Kidney capillary endothelial cell (primary cell): ENCODE measurements around the gene CD74.

Source experiments
- DNase-seq: peaks from one replicate; pipeline ENCODE4 v3.0.0-alpha.2; 2018; ENCODE audit warnings: low spot score

CD74 gene

DNA sequence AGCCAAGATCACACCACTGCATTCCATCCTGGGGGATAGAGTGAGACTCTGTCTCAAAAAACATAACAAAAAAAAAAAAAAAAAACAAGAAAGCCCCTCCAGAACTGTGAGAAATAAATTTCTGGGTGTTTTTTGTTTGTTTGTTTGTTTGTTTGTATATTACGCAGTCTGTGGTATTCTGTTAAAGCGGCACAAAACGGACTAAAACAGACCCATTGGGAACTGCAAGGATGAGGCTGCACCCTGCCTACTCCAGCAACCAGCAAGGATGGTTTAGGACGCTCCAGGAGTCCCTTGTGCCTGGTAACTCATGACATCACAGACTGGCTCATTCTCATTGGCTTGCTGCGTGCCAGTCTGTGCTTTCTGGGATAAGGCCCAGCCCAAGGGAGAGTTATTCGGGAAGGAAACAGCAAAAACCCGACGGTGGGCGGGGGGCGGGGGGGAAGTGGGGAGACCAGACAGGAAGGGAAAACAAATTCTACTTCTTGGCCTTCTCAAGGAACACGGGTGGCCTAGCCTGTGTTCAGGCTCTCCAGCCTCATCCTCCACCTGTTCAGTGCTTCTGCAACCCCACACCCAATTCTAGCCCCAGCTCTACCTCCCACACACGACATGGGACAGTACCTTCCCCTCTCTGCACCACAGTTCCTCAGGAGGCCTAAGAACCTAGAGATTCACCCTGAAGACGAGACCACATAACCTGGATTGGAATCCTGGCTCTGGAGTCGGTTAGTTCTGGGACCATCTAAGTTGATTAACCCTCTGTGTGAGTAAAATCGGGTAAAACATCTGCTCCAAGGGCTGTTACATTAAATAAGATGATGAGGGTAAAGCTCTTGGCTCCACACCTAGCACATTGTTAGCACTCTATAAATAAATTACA is 2.8 kb downstream of the CD74 start:
- peak; percentile 79 for DNase-seq

DNA sequence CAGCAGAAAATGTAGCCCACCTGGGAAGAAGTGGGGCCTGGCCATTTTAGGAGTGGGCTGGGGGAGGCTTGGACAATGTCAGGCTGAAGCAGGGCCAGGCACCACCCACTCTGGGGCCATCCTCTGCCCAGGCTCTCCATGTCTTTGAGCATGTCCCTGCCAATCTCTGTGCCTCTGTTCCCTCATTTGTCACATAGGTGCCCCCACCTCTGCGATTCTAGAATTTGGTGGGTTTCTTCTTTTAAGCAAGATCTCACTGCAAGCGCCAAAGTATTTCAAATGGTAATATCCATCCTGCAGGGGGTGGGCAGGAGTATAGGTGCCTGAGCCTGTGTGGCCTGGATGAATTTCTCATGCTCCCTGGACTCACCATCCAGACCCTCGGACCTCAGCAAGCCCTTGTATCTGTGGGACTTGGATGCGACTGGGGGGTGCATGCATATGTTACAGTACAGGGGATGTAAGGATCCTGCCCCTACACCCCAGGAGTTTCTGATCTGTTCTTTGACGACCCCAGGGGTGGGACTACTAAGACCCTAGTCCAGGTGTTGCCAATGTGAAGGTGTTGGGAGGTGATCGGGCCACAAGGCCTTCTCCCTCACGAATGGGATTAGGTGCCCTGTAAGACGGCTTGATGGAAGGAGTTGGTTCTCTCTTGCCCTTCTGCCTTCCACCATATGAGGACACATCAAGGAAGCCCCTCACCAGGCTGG is 4.3 kb downstream of the CD74 start:
- DNase-seq: no peak

DNA sequence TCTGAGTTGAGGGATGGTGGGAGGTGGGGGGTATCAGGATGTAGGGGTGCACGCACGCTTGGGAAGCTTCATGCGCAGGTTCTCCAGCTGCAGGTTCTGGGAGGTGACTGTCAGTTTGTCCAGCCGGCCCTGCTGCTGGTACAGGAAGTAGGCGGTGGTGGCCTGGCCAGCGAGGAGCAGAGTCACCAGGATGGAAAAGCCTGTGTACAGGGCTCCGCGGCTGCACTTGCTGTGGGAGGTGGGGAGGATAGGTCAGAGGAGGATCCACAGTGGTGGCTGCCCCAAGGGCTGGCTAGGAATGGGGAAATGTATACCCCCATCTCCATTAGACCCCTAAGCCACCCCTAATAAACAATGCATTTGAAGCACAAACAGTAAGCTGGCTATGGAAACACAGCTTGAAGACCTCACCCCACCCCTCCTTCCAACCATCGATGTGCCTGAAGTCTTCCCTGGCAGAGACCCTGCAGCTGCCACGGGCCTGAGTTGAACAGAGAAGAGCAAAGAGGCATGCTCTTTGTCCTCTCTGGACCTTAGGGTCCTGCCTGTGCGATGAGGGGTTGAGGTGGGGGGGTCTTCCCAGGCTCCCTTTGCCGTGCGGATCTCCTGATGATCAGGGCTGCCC is 5.5 kb downstream of the CD74 start:
- DNase-seq: no peak

DNA sequence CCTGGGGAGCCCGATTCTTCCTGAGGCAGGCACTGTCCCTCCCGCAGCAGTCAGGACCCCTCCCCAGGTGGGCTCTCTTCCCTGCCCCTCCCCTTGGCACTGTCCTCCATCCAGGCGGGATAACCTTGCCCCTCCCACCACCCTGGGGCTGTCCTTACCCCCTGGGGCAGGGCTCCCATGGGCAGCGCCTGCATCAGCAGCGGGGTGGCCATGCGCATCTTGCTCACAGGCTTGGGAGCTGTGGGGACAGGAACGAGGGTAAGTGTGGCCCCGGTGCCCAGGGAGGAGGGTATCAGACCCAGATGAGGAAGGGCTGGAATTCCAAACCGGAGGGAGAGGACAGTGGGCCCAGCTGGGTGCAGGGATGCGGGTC is 6.0 kb downstream of the CD74 start:
- no peak for DNase-seq

DNA sequence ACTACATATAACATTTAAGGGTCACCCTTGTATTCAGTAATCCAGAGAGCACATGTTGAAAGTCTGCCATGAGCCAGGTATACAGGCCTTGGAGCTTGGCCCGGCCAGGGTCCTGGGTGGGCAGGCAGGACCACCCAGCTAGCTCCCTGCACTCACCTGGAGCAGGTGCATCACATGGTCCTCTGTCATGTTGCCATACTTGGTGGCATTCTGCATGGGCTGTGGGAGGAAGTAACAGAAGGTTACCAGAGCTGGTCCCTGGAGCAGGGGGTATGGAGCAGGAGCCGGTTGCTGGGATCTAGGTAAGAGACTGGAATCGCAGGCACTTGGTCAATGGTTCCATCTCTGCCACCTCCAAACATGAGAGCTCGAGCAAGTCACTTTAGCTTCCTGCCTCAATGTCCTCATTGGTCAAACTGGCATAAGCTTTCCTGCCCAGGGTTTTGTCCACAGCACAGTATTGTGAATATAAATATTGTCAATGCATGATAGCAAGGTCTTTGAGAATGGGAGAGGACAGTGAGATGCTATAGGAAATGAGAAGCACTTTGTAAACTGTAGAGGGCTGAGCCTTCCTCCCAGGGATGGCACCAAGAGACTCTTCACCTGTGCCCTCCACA is 6.5 kb downstream of the CD74 start:
- no peak for DNase-seq

DNA sequence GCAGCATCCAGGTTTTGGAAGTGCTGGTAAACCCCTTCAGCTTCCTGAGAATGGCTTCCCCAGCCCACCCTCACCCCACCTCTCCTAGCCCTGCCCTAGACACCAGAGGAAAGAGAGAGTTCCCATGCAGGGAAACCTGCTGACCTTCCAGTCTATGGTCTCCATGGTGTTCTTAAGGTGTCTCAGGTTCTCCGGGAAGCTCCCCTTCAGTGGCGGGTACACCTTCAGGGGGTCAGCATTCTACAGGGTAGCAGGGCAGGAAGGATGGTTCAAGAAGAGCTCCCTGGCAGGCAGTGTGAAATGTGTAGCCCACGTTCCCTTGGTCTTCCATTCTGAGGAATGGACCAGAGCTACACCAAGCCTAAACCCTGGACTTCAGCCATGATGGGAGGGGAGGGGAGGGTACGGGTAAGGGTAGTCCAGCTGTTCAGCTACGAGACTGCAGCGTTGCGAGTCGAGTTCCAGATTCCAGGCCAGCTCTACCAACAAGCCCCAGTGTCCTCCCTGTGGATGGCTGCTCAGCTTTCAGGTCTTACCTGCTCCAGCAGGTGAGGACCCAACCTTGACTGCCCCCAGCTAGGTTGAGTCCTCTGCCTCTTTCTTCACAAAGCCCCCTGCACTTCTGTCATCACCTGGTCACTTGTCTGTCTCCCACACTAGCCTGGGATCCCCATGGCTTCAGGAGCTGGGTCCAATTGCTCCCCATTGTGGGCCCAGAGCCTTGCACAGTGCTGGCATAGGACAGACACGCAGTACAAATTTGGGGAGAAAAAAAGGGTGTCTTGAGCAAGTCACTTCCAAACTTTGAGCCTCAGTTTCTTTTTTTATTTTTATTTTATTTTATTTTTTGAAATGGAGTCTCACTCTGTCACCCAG is 7.5 kb downstream of the CD74 start:
- DNase-seq: no peak

DNA sequence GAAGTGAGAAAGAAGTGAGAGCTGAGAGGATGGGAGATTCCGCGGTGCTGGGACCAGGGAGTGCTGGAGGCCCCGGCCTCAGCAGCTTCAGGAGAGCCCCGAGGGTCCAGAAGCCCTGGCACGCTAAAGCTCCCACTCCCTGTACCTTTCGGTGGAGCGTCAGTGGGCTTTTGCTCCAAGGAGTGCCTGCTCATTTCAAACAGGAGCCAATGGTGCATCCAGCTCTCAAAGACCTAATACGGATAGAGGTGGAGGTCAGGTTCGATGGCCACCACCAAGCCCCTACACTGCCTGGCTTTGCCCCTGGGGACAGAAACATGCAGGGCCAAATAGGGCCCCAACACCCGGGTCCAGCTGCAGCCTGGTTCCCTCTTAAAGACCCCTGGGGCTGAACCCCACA is 8.2 kb downstream of the CD74 start:
- no peak for DNase-seq

DNA sequence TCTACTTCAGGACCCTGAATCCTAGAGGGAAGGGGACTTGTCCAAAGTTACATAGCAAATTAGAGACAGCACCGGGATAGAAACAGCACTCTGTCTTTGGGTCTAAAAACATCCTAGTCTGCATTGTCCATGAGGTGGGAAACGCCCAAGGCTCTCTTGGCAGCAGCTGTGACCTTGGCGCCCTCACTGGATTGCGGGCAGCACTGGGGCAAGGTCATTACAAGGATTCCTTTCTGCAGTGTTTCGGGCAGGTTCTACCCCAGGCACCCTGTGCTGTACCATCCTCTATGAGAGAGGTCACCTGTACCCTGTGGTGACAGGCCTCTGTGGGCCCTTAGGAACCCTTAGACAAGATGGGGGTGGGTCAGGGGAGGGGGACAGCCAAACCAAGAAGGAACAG is 8.6 kb downstream of the CD74 start:
- DNase-seq: no peak

DNA sequence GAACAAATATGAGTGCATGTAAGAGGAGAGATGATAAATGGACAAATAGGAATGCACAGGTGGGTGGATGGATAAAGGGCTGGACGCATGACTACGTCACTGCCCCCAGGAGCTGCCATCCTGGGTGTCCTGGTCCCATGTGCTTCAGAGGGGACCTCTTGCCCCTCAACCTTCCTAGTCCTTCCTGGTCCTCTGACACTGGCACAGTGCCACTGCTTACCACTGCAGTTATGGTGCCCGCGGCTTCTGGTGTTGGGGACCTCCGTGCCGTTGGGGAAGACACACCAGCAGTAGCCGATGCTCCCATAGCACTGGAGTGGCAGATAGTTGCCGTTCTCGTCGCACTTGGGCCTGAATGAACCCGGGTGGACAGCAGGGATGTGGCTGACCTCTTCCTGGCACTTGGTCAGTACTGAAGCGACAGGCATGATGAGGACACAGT is 9.8 kb downstream of the CD74 start:
- DNase-seq: no peak

DNA sequence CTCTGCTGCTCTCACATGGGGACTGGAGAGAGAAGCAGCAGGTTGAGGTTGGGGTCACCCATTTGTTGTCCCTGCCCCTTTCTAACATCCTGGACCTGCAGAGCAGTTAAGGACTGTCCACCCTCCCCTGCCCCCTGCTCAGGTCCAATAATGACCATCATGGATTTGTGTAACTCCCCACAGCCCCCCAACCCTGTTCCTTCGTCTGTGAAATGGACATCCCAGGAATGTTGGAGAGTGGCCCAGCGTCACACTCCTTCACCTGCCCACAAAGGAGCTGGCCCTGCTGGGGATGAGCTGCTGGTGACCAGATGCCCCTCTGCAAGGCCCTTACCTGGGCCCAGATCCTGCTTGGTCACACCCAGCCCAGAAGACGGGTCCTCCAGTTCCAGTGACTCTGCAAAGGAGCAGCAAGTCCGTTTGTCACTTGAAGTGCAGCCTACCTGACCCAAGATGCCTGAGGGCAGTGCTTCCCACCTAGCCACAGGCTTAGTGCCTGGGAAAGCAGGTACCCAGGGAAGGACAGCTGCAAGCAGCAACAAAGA is 10.4 kb downstream of the CD74 start:
- DNase-seq: no peak

DNA sequence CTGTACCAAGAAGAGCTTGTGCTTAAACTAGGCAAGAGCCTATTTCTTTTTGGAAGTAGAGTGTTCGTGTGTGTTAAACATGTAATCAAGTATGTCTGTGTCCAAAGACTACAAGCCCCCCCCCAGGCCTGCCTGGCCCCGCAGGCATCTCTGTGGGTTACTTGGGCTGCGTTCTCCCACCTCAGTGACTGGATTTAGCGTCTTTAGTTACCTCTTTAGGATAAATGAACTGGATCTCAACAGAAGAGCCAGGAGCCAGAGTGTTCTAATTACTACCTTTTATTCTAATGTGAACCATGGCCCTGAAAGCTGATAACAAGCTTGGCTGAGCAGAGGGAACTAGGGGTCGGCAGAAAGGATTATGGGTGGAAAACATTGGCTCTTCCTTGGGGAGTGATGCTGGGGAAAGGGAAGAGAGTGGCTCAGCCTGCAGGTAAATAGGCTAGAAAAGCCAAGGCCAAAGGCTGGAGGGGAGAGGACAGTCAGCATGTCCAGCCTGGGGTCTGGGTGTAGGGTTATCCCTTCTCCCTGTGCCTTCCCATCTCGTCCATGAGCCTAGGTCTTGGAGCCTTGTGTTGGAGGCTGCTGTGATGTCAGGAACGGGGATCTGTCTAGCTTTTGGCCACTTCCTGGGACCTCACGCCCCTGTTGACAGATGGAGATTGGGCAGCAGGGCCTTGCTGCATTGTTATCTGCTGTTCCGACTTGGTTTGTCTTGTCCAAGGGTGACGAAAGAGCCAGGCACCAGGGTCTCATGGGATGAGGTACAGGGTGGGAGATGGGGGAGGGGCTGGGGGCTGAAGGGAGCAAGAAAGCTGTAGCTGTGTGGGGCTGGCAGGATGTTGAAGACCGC is 11.1 kb downstream of the CD74 start:
- no peak for DNase-seq

DNA sequence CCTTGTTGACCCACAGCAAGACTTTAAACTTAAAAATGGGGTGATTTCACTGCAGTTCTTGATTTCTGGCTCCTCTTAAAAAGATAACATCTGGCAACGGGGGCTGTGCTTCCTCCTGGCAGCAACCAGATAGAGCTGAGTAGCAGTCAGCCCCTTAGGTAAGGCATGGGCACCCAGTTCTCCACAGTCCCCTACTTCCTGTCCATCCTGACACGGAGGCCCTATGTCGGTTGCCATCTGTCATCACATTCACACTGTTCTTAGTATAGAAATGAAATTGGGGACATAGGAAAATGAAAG is 11.7 kb downstream of the CD74 start:
- DNase-seq: no peak

DNA sequence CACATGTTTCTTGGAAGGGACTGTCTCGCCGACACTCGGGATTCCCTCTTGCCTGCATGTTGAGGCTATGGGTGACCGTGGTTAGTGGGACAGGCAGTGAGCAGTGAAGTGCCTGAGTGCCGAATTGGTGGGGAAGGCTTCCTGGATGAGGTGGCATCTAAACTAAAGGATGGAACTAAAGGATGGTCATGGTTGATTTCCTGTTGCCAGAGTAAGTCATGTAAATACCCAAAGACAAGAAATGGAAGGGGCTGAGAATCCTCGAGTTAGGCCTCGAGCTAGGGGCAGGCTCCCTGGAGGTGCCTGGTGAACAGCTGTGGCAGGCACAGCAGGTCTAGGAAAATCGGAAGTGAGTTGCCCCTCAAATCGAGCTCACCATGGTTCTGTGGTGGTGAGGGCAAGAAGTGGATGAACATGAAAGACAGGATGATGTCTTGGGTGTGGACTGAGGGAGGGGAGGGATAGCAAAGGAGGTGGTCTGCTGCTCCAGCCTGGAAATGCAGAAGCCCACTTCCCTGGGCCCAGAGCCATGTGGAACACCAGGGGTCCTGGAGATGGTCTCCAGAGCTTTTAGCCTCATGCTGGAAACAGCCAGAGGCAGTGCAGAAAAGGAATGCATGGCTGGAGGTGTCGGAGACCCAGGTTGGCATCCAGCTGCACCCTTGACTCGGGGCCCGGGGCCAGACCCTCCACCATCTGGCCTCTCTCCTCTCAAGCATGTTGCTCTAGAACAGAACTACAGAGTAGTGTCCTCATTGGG is 12.2 kb downstream of the CD74 start:
- DNase-seq: no peak

DNA sequence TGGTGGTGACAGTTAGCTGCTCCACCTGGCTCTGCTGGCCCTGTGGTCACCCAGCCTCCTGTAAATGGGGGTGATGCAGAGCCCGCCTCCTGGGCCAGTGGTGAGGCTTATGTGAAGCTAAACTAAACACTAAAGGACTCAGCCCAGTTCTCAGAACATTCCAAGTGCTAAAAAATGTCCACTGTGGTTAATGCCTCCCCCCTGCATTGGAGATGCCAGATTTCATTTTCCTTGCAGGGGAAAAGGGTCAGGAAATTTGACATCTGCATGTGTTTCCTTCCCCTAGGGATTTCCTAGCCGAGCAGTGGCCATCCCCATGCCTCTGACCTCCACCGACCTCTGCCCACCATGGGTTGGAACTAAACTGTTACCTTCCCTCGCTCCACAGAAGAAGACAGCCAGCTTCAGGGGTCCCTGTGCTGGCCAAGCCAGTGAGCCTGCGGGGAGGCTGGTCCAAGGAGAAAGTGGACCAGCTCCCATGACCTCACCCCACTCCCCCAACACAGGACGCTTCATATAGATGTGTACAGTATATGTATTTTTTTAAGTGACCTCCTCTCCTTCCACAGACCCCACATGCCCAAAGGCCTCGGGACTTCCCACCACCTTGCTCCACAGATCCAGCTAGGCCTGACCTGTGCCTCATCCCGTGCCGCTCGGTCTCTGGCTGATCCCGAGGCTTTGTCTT is 13.0 kb downstream of the CD74 start:
- no peak for DNase-seq

DNA sequence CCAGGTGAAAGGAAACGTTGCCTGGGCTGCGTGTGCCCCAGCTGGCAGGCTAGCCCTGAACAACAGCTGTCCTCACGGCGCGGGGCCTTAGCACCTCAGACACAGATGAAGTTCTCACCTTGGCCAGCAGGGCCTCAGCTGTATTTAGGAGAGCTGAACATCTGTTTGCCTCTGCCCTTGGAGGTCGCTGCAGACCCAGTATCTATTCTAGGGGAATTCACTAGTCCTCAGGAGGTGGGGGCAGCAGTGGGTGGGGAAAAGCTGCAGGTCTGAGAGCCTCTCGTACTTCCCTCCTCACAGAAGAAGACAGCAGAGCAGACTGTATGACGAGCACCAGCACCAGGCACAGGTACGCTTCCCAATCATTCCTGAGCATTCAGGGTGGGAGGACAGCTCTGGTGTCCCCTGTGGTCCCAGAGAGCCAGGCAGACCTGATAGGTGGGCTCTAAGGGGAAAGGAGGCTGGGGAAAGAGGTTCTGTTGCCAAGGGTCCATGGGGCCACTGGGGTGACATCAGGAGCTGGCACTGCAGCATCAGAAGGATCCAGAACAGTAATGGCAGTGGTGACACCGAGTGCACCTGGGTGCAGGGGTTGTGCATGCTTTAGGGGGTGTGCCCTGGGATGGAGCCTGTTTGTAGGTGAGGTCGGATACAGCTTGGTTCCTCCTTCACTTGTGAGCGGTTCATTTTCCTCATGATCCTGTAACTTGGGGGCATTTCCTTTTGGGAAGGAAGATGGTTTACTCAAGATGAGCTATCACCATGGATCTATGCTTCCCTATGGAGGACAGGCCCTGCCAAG is 13.8 kb downstream of the CD74 start:
- no peak for DNase-seq

DNA sequence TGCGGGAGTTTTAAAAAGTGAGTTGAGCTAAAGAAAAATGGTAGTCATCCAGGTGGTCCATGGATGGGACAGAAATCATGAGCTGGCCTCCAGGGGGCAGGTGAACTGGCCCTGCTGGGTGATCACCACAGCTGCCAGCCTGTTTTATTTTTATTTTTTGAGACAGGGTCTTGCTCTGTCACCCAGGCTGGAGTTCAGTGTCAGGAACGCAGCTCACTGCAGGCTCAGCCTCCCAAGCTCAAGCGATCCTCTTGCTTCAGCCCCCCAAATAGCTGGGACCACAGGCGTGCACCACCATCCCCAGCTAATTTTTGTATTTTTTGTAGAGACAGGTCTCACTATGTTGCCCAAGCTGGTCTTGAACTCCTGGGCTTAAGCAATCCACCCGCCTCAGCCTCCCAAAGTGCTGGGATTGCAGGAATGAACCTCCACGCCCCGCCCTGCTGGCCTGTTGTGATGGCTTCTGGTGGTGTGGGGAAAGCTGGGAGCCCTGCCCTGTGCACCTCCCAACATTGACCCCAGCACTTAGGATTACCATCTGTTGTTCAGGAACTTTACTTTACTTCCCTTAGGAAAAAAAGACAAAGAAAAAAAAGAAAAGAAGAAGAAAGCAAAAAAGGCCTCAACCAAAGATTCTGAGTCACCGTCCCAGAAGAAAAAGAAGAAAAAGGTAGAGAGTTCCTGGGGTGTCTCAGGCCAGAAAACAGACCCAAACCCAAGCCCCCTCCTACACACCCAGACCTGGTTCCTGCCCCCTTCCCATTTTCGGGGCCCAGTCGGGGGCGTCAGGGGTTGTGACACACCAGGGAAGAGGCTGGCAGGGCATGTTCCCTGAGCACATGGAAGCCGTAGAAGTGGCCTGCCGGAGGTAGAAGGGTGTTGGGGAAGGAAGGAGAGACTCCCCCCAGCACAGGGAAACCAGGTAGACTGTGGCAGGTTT is 14.7 kb downstream of the CD74 start:
- no peak for DNase-seq

DNA sequence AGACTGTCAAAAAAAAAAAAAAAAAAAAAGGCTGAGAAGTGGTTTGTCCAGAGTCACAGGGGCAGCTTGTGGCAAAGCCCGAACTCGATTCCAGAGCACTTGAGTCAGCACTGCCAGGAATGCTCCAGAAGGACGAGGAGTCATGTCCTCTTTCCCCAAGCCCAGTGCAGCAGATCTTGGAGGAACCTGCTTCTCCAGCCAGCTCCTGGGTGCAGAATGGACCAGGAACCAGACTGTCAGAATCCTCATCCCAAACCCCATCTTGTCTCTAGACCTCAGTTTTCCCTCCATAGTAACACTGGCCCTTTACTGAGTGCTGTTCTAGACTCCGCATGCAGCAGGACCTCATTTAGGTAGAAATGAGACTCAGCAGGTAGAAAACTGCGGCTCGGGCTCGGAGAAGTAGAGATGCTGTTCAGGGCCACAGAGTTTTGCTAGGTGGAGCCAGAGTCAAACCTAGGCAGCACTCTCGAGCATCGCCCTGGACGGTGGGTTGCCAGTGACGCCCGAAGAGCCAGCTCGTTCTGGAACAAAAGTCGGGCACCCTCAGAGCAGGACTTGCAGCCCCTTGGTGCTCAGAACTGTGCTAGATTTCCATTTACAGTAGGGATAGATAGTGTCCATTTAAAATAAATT is 15.4 kb downstream of the CD74 start:
- DNase-seq: no peak
